Measurements from ENCODE around the gene PTCD2.
A peak's percentile ranks its signal among the peaks of the same experiment; 100 is the strongest.

PTCD2 gene, protein sequence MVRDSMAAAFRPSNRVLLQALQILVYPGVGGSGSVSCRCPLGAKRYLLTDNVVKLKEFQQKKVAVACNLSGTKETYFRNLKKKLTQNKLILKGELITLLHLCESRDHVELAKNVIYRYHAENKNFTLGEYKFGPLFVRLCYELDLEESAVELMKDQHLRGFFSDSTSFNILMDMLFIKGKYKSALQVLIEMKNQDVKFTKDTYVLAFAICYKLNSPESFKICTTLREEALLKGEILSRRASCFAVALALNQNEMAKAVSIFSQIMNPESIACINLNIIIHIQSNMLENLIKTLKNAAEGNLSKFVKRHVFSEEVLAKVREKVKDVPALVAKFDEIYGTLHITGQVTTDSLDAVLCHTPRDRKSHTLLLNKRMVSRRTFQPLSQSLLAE

DNA sequence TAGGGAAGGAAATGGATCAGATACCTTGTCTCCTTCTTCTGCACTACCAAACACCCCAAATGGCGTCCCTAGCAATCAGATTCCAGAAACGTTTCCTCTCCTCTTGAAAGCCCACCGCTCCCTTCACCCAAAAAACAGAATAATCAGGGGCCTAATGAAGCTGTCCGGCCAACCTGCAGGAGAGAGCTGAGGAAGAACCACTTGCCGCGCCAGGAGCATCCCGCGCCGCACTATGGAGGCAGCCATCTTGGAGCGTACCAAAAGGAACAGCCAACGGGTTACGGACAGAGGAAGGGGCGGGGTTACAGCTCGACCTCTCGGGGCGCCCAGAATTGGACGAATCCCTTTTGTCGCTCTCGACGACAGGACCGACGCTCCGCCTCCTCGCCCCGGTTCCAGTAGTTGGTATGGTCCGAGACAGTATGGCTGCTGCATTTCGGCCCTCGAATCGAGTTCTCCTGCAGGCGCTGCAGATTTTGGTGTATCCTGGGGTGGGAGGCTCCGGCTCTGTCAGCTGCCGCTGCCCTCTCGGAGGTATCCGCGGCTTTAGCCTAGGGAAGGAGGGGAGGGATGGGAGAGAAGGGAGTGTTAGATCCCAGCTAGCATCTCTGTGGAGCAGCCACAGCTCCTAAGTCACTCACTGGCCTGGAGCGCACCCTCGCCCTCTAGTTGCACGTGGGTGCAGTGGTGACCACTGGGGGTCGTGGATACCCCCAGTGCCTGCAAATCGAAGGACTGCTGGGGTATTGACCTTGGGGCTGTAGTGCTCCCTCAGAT lies at the start of gene PTCD2, which contains the start of gene MRPS27:
PTCD2 (plus strand) TSS at position 398 of the 777 bp plus-strand sequence; CDS start at position 408, 10 bp downstream.
MRPS27 (minus strand) TSS at position 265 of the 777 bp plus-strand sequence; CDS start at position 246, 19 bp downstream.
- peak; percentile 89 to 99 (median 97) for DNase-seq
- intact Hi-C loops (cut with DNase I) = no loop called here

DNA sequence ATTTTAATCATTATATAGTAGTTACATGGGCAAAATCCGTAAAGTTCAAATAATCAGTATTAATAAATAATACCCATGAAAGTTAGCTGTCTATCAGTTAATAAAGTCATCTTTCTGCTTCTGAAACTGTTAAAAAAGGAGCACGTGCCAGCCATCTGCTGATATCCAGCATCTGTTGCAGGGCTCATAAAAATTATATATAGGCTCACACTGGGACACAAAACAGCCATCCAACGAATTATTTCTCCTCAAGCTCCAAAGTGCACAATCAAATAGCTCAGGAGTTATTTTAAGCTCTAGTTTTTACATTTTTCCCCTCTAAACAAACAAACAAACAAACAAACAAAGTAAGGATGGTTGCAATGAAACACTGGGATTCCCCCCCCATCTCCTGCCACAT lies 48.5 kb upstream of the PTCD2 start:
- no peak for DNase-seq
- intact Hi-C loops (cut with DNase I) = no loop called here

DNA sequence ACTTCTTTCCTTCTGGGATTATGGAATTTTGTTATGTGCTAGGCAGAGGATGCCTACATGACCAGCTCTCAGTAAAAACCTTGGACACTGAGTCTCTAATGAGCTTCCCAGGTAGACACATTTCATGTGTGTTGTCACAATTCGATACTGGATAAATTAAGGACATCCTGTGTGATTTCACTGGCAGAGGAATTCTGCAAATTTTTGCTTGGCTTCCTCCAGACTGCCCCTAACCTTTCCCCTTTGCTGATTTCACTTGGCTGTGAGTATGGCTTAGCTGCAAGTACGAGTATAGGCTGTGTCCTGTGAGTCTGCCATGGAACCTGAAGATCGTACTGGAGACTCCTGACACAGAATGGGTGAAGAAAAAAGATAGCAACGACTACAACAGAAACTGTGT lies 47.8 kb upstream of the PTCD2 start:
- DNase-seq = no peak
- intact Hi-C loops (cut with DNase I) = no loop called here

DNA sequence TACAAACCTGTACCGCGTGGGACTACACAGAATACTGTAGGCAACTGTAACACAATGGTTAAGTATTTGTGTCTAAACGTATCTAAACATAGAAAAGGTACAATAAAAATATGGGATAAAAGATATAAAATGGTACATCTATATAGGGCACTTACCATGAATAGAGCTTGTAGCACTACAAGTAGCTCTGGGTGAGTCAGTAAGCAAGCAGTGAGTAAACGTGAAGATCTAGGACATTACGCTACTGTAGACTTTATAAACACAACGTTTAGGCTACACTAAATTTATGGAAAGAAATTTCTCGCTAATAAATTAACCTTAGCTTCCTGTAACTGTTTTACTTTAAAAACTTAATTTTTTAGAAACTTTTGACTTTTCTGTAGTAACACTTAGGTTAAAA lies 46.6 kb upstream of the PTCD2 start:
- intact Hi-C loops (cut with DNase I) = no loop called here

DNA sequence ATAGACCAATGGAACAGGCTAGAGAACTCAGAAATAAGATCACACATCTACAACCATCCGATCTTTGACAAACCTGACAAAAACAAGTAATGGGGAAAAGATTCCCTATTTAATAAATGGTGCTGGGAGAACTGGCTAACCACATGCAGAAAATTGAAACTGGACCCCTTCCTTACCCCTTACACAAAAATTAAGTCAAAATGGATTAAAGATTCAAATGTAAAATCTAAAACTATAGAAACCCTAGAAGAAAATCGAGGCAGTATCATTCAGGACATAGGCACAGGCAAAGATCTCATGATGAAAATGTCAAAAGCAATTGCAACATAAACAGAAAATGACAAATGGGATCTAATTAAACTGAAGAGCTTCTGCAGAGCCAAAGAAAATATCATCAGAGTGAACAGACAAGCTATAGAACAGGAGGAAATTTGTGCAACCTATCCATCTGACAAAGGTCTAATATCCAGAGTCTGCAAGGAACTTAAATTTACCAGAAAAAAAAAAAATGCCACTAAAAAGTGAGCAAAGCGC lies 43.9 kb upstream of the PTCD2 start:
- no peak for DNase-seq
- intact Hi-C loops (cut with DNase I) = no loop called here

More for the DNA sequence above, 46.6 kb upstream of the PTCD2 start:
- DNase-seq = no peak

DNA sequence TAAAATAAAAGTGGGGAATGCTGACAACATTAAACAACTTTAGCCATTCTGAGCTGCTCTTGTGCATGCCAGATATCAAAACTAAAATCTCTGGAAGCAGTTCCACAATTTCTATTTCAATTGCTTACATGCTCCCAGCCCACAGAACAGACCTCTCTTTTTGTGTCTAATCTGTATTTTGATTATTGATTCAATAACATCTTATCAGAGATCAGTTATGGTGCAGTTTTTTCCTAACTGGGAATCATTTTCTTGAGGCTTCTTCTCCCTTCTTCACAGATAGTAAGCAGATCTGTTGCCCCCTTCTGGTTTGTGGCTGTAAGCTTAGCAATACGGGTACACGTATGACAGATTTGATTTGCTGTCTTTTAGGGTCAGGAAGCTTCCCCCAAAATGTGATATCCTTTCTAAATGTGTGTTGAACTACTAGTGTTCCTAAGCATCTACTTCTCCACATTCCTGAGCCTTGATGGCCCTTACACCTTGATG lies 39.5 kb upstream of the PTCD2 start:
- intact Hi-C loops (cut with DNase I) = no loop called here
- peak in 29 of 42 donors; percentile 14 to 77 (median 42) for DNase-seq

DNA sequence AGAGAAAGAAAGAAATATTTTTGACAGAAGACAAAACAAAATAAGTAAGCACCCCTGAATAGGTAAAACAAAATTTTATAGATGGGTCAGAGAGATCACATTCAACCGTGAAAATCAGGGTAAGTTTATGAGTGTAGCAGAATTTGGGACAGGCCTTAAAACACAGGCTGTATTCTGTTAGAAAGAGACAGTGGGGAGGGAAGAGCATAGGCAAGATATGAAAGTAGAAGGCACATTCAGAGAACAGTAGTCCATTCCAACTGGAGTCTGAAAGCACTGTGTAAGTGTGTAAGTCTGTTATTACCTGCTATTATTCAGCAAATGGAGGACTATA lies 38.8 kb upstream of the PTCD2 start:
- DNase-seq = no peak
- intact Hi-C loops (cut with DNase I) = no loop called here

DNA sequence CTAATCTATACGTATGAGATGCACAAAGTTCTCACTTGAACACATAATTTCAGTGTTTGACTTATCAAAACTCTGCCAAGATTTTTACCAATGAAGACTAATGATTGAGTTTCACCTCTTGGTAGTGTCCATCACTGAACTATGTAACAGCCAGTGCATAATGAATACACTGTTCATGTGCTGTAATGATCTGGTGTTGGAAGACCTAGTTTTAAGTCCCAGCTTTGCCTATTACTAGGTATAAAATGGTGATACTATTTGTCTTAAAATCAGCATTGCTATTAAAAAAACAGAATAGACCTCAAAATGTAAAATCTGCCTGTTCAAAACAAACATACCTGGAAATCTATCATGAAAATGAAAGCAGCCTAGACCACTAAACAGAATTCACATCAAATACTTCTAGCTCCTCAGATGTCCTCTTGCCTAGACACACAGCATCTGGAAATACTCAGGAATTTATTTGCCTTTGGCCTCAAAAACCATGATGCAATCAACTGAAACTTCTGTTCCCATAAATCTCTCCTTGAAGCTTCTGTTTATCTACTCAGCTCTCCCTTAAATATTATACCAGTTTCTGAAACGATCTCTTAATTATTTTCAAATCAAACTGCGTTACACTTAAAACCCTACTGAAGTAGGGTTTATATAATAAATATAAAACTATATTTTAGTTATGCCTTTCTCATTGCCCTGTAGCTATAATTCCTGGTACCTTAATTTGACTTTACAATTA lies 38.2 kb upstream of the PTCD2 start:
- no peak for DNase-seq
- intact Hi-C loops (cut with DNase I) = no loop called here

DNA sequence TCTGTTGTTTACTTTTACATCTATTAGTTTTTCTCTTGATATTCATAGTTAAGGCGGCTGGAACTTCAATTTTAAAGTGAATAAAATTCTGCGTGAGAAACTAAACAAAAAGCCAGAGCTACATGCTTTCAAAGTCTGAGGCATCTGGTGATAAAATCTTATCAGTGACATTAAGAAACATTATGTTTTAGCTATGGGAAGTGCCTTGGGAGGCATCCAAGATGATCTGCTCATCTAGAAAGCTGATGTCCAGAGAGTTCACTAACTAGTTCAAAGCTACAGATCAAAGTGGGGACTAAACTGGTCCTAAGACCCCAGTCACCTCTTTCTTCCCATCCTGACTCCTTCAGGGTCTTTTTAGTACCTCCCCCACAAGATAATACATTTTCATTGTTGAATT lies 37.3 kb upstream of the PTCD2 start:
- no peak for DNase-seq
- intact Hi-C loops (cut with DNase I) = no loop called here

DNA sequence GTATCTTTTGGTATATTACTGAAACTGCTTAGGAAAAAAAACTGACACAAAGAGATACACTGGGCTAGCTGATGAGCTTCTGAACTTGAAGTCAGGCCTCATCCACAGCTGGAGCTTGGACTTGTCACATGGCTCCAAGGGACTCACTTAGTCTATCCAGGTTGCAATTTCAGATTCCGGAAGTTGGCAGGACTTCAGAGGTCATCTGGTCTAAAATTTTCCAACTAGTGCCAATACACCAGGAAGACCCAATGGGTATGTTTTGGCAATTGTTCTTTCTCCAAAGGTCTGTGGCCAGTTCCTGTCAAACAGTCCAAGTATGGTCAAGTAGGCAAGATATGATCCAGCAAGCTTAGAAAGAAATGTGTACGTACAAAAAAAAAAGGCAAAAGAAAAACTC lies 36.8 kb upstream of the PTCD2 start:
- no peak for DNase-seq
- intact Hi-C loops (cut with DNase I) = no loop called here

DNA sequence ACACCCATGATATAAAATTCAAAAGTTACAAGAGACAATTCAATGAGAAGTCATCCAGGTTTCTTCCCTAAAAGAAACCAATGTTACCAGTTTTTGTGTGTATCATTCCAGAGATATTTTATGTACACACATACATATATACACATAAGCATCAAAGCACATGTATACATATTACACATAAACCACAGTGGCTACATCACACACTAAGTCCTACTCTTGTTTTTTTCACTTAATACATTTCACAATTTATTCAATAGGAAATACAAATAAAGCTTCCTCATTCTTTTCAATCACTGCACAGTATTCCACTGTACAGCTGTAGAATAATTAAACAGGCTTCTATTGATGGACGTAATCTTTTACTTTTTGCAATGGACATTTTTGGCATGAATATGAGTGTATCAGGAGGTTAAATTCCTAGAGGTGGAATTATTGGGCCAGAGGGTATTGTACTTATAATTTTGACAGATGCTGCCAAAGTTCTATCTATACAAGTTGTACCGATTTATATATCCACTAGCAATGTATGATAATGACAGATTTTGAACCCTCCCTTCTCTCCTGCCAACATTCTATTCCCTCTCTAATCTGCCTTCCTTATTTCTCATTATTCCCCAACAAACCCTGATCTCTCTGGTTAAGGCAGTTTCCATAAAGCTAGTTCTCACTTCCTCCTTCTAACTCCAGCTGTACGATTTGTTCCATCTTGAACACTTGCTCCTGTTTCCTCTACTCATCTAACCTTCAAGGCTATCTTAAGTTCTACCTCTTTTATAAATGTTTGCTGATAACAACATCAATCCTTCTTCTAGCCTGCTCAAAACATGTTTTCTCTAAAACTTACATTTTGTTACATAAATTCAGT lies 35.4 kb upstream of the PTCD2 start:
- intact Hi-C loops (cut with DNase I) = no loop called here

DNA sequence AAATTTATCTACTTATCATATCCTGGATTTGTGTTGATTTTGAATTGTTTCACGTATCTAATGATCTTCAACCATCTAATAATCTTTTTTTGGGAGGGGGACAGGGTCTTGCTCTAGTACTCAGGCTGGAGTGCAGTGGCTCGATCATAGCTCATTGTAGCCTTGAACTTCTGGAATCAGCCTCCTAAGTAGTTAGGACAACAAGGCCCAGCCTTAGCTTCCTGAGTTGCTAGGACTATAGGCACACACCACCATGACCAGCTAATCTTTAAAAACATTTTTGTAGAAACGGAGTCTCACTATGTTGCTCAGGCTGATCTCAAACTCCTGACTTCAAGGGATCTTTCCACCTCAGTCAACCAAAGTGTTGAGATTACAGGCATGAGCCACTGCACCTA lies 34.8 kb upstream of the PTCD2 start:
- no peak for DNase-seq
- intact Hi-C loops (cut with DNase I) = no loop called here

More for the DNA sequence above, 35.4 kb upstream of the PTCD2 start:
- DNase-seq = no peak

DNA sequence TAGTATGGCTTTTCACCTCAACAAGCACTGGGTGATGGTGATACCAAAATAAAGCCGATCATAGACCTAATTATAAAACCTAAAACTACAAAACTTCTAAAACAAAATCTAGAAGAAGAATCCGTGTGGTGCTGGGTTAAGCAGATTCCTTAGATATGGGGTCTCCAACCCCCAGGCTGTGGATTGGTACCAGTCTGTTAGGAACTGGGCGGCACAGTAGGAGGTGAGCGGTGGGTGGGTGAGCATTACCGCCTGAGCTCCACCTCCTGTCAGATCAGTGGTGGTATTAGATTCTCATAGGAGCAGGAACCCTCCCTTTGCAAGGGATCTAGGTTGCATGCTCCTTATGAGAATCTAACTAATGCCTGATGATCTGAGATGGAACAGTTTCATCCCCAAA lies 33.4 kb upstream of the PTCD2 start:
- intact Hi-C loops (cut with DNase I) = no loop called here
- no peak for DNase-seq

DNA sequence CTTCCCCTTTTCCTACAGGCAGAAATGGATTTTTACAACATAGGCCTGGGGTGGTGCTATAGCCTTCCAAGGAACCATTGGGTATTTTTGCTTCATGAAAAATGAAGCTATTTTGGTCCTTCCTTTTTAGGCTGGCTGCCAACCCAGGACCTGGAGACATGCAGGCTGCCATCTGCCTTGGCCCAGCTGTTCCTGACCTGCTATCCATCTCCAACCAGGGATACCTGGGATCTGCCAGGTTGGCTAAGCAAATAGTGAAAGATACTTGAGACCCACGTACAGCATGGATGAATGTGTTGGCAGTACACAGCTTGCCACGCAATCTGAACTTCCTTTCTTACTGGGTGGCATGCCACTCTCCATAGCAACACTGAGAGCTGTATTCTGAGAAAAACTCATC lies 31.2 kb upstream of the PTCD2 start:
- intact Hi-C loops (cut with DNase I) = no loop called here
- peak in 25 of 42 donors; percentile 8 to 67 (median 25) for DNase-seq

DNA sequence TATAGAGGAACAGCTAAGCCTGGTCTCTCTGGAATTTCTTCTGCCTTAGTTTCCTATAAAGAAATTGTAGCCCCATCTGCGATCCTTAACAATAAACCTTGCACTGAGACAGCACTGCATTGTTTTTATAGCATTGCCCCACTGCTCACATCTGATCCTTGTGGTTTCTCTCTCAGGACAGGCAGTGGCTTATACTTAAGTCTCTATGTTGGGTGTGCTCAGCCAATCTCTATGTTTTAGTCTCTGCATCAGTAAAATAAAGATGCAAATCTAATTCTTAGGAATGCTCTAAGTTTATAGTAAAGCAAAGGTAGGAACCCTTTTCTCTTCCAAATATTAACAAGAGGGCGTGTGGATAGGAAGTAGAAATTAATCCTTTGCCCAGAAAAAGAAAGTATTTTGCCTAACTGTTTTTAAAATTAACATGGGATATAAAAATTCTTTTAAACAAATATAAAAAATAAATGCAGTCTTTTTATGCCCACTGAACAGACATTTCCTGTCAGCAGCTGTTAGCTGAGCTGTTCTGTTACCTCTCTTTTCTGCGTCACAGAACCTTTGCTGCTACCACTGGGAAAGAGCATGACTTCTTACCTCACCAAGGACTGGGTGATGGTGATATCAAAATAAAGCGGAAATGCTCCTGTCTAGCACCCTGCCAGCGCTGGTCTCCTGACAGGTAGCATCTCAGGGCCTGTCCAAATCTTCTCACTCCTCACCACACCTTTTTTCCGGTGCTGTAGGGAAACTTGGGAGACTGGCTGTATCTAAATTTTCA lies 29.6 kb upstream of the PTCD2 start:
- intact Hi-C loops (cut with DNase I) = no loop called here

DNA sequence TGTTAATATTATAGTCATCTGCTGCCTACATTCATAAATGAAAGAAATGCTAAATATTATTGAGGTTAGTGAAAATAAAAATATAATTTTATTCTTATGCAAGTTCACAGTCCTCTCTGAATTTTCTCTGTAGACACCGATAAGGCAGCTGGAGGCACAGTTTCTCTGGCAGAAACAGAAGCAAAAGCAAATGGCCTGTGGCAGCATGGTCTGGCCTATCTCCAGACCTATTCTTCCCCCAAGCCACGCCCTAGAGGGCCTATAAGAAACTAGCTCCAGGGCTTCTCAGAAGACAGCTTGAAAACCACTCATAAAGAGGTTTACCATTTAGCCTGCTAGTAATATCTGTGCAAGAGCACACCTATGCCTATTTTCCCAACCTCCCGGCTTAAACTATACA lies 28.6 kb upstream of the PTCD2 start:
- intact Hi-C loops (cut with DNase I) = no loop called here
- DNase-seq = no peak

More for the DNA sequence above, 29.6 kb upstream of the PTCD2 start:
- DNase-seq = no peak

DNA sequence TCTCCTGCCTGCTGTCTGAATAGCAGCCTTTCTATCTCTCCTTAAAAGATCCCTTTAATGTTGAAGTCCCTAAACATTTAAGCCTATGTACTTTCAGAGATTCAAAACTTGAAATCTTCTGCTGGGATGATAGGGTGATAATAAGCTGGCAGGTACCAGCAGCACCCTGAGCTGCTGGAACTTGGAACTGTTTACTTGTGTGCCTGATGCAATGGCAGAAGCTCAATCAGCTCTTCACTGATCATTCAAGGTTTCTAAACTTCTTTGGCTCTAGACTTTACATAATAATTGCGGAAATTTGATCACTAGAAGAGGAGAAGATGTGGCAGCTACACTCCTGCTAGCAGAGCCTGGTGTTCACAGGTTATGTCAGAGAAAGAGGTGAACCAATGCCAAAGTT lies 27.8 kb upstream of the PTCD2 start:
- DNase-seq = no peak
- intact Hi-C loops (cut with DNase I) = no loop called here

Data from head of caudate nucleus (tissue), 42 donors.